ENCODE measurements around the gene LAMA2. TPM values are rescaled to one million over a fixed set of nuclear protein-coding genes. Genes with fewer than 3 reads are reported as not detected.

The LAMA2 gene
- total and polyA plus RNA-seq, 2 of the 8 experiments (the other 6 are each of a cell fraction or from before 2014, with no cell fraction given) = 1.3 to 3.8 TPM

- TF ChIP-seq SRF (IDR thresholded peaks at IDR 0.05; ENCODE audit: low read depth, low read length) (no peak), NRF1 (IDR thresholded peaks at IDR 0.05; ENCODE audit: low read depth, low read length) (no peak), CREB1 (IDR thresholded peaks at IDR 0.05) (no peak), SIX5 (IDR thresholded peaks at IDR 0.05; ENCODE audit: low read depth, low read length) (no peak), SP4 (IDR thresholded peaks at IDR 0.05; ENCODE audit: low read length) (no peak), YY1 (IDR thresholded peaks at IDR 0.05; ENCODE audit: low read depth, low read length) (no peak), TCF12 (IDR thresholded peaks at IDR 0.05; ENCODE audit: low read depth, low read length) (no peak)
Measured at GRCh38 chr6:129120856-129121638, 238.1 kb downstream of the LAMA2 start (continued).
